Measurements from ENCODE around the gene TET3.

- TF ChIP-seq CTCF (conservative IDR thresholded peaks at IDR 0.05; ENCODE audit: low read depth in 2 of 2) (no peak), ZNF114 (CRISPR knock-in tag; IDR thresholded peaks at IDR 0.05) (no peak), POLR2AphosphoS5 (IDR thresholded peaks at IDR 0.05; ENCODE audit: low read depth) (no peak), EZH2 (IDR thresholded peaks at IDR 0.05; ENCODE audit: low read depth, unreplicated experiment) (no peak), CREB1 (CRISPR knock-in tag; IDR thresholded peaks at IDR 0.05; ENCODE audit: low read depth) (no peak)
- TF ChIP-seq, protein P1, sequence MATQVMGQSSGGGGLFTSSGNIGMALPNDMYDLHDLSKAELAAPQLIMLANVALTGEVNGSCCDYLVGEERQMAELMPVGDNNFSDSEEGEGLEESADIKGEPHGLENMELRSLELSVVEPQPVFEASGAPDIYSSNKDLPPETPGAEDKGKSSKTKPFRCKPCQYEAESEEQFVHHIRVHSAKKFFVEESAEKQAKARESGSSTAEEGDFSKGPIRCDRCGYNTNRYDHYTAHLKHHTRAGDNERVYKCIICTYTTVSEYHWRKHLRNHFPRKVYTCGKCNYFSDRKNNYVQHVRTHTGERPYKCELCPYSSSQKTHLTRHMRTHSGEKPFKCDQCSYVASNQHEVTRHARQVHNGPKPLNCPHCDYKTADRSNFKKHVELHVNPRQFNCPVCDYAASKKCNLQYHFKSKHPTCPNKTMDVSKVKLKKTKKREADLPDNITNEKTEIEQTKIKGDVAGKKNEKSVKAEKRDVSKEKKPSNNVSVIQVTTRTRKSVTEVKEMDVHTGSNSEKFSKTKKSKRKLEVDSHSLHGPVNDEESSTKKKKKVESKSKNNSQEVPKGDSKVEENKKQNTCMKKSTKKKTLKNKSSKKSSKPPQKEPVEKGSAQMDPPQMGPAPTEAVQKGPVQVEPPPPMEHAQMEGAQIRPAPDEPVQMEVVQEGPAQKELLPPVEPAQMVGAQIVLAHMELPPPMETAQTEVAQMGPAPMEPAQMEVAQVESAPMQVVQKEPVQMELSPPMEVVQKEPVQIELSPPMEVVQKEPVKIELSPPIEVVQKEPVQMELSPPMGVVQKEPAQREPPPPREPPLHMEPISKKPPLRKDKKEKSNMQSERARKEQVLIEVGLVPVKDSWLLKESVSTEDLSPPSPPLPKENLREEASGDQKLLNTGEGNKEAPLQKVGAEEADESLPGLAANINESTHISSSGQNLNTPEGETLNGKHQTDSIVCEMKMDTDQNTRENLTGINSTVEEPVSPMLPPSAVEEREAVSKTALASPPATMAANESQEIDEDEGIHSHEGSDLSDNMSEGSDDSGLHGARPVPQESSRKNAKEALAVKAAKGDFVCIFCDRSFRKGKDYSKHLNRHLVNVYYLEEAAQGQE (IDR thresholded peaks at IDR 0.05; ENCODE audit: unreplicated experiment) = no peak
- TF ChIP-seq, protein P2, sequence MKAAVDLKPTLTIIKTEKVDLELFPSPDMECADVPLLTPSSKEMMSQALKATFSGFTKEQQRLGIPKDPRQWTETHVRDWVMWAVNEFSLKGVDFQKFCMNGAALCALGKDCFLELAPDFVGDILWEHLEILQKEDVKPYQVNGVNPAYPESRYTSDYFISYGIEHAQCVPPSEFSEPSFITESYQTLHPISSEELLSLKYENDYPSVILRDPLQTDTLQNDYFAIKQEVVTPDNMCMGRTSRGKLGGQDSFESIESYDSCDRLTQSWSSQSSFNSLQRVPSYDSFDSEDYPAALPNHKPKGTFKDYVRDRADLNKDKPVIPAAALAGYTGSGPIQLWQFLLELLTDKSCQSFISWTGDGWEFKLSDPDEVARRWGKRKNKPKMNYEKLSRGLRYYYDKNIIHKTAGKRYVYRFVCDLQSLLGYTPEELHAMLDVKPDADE (IDR thresholded peaks at IDR 0.05) = no peak
Observed at GRCh38 chr2:73992036-73992435, 7.3 kb downstream of the TET3 start.
